Hepatocyte (in vitro differentiated cells): Measurements from ENCODE around the gene LPAR1.

ENCODE experiments used
- EZH2 ChIP-seq: fragments of 200-600 bp; sonication (generic); IDR thresholded peaks from 2 replicates; pipeline ENCODE4 v1.6.1; 2016; ENCODE audit warnings: antibody characterized with exemption, mild to moderate bottlenecking, borderline replicate concordance
- TF ChIP-seq, protein P1 (sequence below): fragments of 200-600 bp; sonication (generic); IDR thresholded peaks from 2 replicates; pipeline ENCODE4 v1.5.1; 2016; ENCODE audit warnings: antibody characterized with exemption, mild to moderate bottlenecking; ENCODE audit not compliant: poor library complexity

DNA sequence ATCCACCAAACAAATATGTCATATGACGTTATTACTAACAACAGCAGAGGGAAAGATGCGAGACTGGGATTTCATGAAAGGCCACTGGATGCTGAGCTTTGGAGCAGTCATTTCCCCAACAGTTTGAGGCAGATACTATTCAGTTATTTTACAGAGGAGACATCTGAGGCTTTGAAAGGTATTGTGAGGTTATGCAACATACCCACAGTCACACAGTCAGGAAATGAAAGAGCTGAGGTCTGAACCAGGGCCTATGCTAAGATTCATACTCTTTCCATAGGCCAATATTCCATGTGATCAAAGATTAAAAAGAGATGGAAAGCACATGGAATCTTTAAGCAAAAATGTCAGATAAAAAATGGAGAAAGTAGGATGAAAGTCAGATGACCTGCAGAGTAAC is 63.0 kb downstream of the LPAR1 start:
- TF ChIP-seq, protein P1, sequence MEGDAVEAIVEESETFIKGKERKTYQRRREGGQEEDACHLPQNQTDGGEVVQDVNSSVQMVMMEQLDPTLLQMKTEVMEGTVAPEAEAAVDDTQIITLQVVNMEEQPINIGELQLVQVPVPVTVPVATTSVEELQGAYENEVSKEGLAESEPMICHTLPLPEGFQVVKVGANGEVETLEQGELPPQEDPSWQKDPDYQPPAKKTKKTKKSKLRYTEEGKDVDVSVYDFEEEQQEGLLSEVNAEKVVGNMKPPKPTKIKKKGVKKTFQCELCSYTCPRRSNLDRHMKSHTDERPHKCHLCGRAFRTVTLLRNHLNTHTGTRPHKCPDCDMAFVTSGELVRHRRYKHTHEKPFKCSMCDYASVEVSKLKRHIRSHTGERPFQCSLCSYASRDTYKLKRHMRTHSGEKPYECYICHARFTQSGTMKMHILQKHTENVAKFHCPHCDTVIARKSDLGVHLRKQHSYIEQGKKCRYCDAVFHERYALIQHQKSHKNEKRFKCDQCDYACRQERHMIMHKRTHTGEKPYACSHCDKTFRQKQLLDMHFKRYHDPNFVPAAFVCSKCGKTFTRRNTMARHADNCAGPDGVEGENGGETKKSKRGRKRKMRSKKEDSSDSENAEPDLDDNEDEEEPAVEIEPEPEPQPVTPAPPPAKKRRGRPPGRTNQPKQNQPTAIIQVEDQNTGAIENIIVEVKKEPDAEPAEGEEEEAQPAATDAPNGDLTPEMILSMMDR: no peak
- TF ChIP-seq EZH2: no peak
